A673 (cell line): ENCODE data around the gene TNFAIP2.

ENCODE experiments used
- CTCF ChIP-seq: fragments of 300-800, 200-600 bp; sonication (generic); conservative IDR thresholded peaks from 2 replicates; pipeline ENCODE4 v1.5.1; 2017; ENCODE audit warnings: low read depth, mild to moderate bottlenecking, antibody characterized with exemption, low read length, moderate library complexity, mixed read lengths
- EZH2 ChIP-seq: fragments of 200-600 bp; sonication (generic); IDR thresholded peaks from 2 replicates; pipeline ENCODE4 v1.6.1; 2017; ENCODE audit warnings: borderline replicate concordance, low read depth, mild to moderate bottlenecking, mixed read lengths, antibody characterized with exemption, low read length; ENCODE audit not compliant: poor library complexity, severe bottlenecking

GRCh38 chr14:103112400-103113243, 10.6 kb upstream of the TNFAIP2 start:
- TF ChIP-seq CTCF (no peak), EZH2 (no peak)
